Right renal pelvis (tissue), 4 donors: ENCODE measurements around the gene CELF2. TPM values are rescaled to one million over a fixed set of nuclear protein-coding genes. Genes with fewer than 3 reads are reported as not detected.

ENCODE experiments used
- DNase-seq, 4 donors: peaks; one replicate each; pipeline ENCODE4 v3.0.0-alpha.2; 2013; ENCODE audit warnings: low read depth in 4 of 4, low spot score in 3 of 4, missing footprints in 1 of 4
- polyA plus RNA-seq, 4 donors: library from polyadenylated mRNA; unstranded; fragments of 120-200 nt; gene quantifications; one replicate each; pipeline ENCODE4 v1.2.1, GENCODE V29; 2013; ENCODE audit not compliant: insufficient read length in 4 of 4

The CELF2 gene
- polyA plus RNA-seq, 4 donors: 12.0 to 14.5 (median 12.3) TPM

GRCh38 chr10:11150231-11150731 lies 132.6 kb downstream of the CELF2 start:
- no peak for DNase-seq

GRCh38 chr10:11150879-11151415 lies 133.3 kb downstream of the CELF2 start:
- DNase-seq: no peak

GRCh38 chr10:11152801-11153200 lies 135.1 kb downstream of the CELF2 start:
- no peak for DNase-seq

GRCh38 chr10:11153245-11153644 lies 135.6 kb downstream of the CELF2 start:
- DNase-seq: no peak

GRCh38 chr10:11153766-11154165 lies 136.1 kb downstream of the CELF2 start:
- no peak for DNase-seq

- DNase-seq: no peak
These were observed 136.7 kb downstream of the CELF2 start for GRCh38 chr10:11154333-11154732.

- no peak for DNase-seq
These were observed 137.3 kb downstream of the CELF2 start for GRCh38 chr10:11154849-11155498.

- no peak for DNase-seq
These were observed 138.8 kb downstream of the CELF2 start for GRCh38 chr10:11156480-11156879.

GRCh38 chr10:11157292-11158076 lies 139.8 kb downstream of the CELF2 start:
- no peak for DNase-seq

- no peak for DNase-seq
These were observed 140.4 kb downstream of the CELF2 start for GRCh38 chr10:11158080-11158479.

- DNase-seq: no peak
These were observed 142.0 kb downstream of the CELF2 start for GRCh38 chr10:11159543-11160215.

- no peak for DNase-seq
These were observed 143.4 kb downstream of the CELF2 start for GRCh38 chr10:11161096-11161495.

GRCh38 chr10:11161910-11162309 lies 144.2 kb downstream of the CELF2 start:
- no peak for DNase-seq

GRCh38 chr10:11162828-11163599 lies 145.3 kb downstream of the CELF2 start:
- no peak for DNase-seq

GRCh38 chr10:11163780-11164550 lies 146.3 kb downstream of the CELF2 start:
- no peak for DNase-seq

GRCh38 chr10:11164551-11164802 lies 146.8 kb downstream of the CELF2 start:
- DNase-seq: no peak

GRCh38 chr10:11164803-11165590 lies 147.3 kb downstream of the CELF2 start:
- no peak for DNase-seq

- DNase-seq: no peak
These were observed 148.2 kb downstream of the CELF2 start for GRCh38 chr10:11165591-11166543.
